Measurements from ENCODE around the gene FAM111B.
"Not testable (repeated sequence)": the region's sequence is repeated elsewhere in the genome, so short reads cannot be mapped to it uniquely, and the experiment has no call there.

FAM111B gene

GRCh38 chr11:59102259-59102765, 4.7 kb upstream of the FAM111B start:
- peak; percentile 89 for DNase-seq

GRCh38 chr11:59107721-59108120, 684 bp downstream of the FAM111B start:
- not testable (repeated sequence) for DNase-seq

GRCh38 chr11:59112494-59112893, 5.5 kb downstream of the FAM111B start:
- DNase-seq, result no peak

GRCh38 chr11:59114344-59114743, 7.3 kb downstream of the FAM111B start:
- no peak for DNase-seq

- no peak for DNase-seq
Observed at GRCh38 chr11:59115553-59115952, 8.5 kb downstream of the FAM111B start.

GRCh38 chr11:59117774-59118173, 10.7 kb downstream of the FAM111B start:
- DNase-seq, result no peak

- no peak for DNase-seq
Observed at GRCh38 chr11:59119826-59120225, 12.8 kb downstream of the FAM111B start.

- DNase-seq, result peak; percentile 90
Observed at GRCh38 chr11:59135648-59136461, 28.8 kb downstream of the FAM111B start.

- peak; percentile 72 for DNase-seq
Observed at GRCh38 chr11:59136551-59136950, 29.5 kb downstream of the FAM111B start.

GRCh38 chr11:59137190-59137589, 30.2 kb downstream of the FAM111B start:
- DNase-seq, result no peak

- DNase-seq, result no peak
Observed at GRCh38 chr11:59138643-59139042, 31.6 kb downstream of the FAM111B start.

GRCh38 chr11:59141191-59141590, 34.2 kb downstream of the FAM111B start:
- DNase-seq, result no peak

GRCh38 chr11:59141673-59142460, 34.8 kb downstream of the FAM111B start:
- DNase-seq, result peak; percentile 27

GRCh38 chr11:59142530-59143507, 35.8 kb downstream of the FAM111B start, which contains the start of gene FAM111A:
Gene FAM111A (plus strand): TSS chr11:59142856. CDS start chr11:59148873, 6,017 bp downstream.
- DNase-seq, result peak; percentile 90

GRCh38 chr11:59144096-59144495, 37.1 kb downstream of the FAM111B start:
- peak; percentile 13 for DNase-seq

- peak; percentile 96 for DNase-seq
Observed at GRCh38 chr11:59144579-59145345, 37.7 kb downstream of the FAM111B start.

GRCh38 chr11:59145534-59145933, 38.5 kb downstream of the FAM111B start:
- DNase-seq, result peak; percentile 62

GRCh38 chr11:59151761-59152160, 44.7 kb downstream of the FAM111B start:
- DNase-seq, result no peak

GRCh38 chr11:59152312-59152951, 45.4 kb downstream of the FAM111B start:
- DNase-seq, result no peak

- DNase-seq, result peak; percentile 23
Observed at GRCh38 chr11:59154610-59155009, 47.6 kb downstream of the FAM111B start.

- DNase-seq, result no peak
Observed at GRCh38 chr11:59157433-59157832, 50.4 kb downstream of the FAM111B start.
